Neutrophil (primary cell): ENCODE results near the gene DAPK3.

ENCODE experiments used
- H3K27ac ChIP-seq: fragments of 200-600 bp; sonication (generic); 2 replicates; pipeline ENCODE4 v1.5.1; 2016; ENCODE audit warnings: mild to moderate bottlenecking, moderate library complexity
- H3K27me3 ChIP-seq: fragments of 200-600 bp; sonication (generic); 2 replicates; pipeline ENCODE4 v1.6.0; 2016; ENCODE audit warnings: mild to moderate bottlenecking
- H3K36me3 ChIP-seq: fragments of 200-600 bp; sonication (generic); 2 replicates; pipeline ENCODE4 v1.5.1; 2017
- H3K4me1 ChIP-seq, 2 experiments: fragments of 200-600 bp in 1 of 2; sonication (generic) in 1 of 2; 1 replicate in 1 of 2; 2 replicates in 1 of 2; pipeline versions ENCODE4 v1.5.1 to v1.6.1; 2013 to 2016; ENCODE audit warnings: low read depth in 1 of 2, low read length in 1 of 2, mild to moderate bottlenecking in 1 of 2, moderate library complexity in 1 of 2; ENCODE audit not compliant: control insufficient read depth in 1 of 2, insufficient read depth in 1 of 2
- H3K4me3 ChIP-seq, 2 experiments: fragments of 200-600 bp in 1 of 2; sonication (generic) in 1 of 2; 1 replicate in 1 of 2; 2 replicates in 1 of 2; pipeline ENCODE4 v1.5.1; 2013 to 2016; ENCODE audit warnings: low read depth in 1 of 2, low read length in 1 of 2, mild to moderate bottlenecking in 1 of 2, moderate library complexity in 1 of 2
- H3K9me3 ChIP-seq: fragments of 200-600 bp; sonication (generic); 2 replicates; pipeline ENCODE4 v1.5.1; 2016
- TF ChIP-seq, protein P1 (sequence below): fragments of 200-600 bp; sonication (generic); IDR thresholded peaks from 2 replicates; pipeline ENCODE4 v1.5.1; 2016; ENCODE audit warnings: antibody characterized with exemption

Gene DAPK3

DNA sequence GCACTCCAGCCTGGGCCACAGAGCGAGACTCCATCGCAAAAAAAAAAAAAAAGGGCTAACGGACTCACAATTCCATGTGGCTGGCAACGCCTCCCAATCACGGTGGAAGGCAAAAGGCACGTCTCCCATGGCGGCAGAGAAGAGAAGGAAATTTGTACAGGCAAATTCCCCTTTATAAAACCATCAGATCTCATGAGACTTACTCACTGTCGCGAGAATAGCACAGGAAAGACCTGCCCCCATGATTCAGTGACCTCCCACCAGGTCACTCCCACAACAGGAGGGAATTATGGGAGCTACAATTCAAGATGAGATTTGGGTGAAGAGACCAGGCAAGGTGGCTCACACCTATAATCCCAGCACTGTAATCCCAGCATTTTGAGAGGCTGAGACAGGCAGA lies 56.7 kb downstream of the DAPK3 start:
- Histone ChIP-seq H3K4me1 (no peaks in the 10 kb centered on the region), H3K27ac (no peak overlapping the region), H3K36me3 (no peaks in the 10 kb centered on the region), H3K4me3 (no peak overlapping the region), H3K27me3 (no peaks in the 10 kb centered on the region), H3K9me3 (no peaks in the 10 kb centered on the region)
- TF ChIP-seq, protein P1, sequence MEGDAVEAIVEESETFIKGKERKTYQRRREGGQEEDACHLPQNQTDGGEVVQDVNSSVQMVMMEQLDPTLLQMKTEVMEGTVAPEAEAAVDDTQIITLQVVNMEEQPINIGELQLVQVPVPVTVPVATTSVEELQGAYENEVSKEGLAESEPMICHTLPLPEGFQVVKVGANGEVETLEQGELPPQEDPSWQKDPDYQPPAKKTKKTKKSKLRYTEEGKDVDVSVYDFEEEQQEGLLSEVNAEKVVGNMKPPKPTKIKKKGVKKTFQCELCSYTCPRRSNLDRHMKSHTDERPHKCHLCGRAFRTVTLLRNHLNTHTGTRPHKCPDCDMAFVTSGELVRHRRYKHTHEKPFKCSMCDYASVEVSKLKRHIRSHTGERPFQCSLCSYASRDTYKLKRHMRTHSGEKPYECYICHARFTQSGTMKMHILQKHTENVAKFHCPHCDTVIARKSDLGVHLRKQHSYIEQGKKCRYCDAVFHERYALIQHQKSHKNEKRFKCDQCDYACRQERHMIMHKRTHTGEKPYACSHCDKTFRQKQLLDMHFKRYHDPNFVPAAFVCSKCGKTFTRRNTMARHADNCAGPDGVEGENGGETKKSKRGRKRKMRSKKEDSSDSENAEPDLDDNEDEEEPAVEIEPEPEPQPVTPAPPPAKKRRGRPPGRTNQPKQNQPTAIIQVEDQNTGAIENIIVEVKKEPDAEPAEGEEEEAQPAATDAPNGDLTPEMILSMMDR: no peak

GRCh38 chr19:3910105-3910504 lies 60.8 kb downstream of the DAPK3 start:
- no peak overlapping the region for H3K27ac ChIP-seq
- no peaks in the 10 kb centered on the region for H3K36me3 ChIP-seq
- H3K27me3 ChIP-seq: no peaks in the 10 kb centered on the region
- TF ChIP-seq, protein P1: no peak
- no peaks in the 10 kb centered on the region for H3K9me3 ChIP-seq
- no peaks in the 10 kb centered on the region for H3K4me1 ChIP-seq
- no peak overlapping the region for H3K4me3 ChIP-seq
